IPS-15b (cell line): Measurements from ENCODE around the gene NSUN6.

ENCODE experiments used
- H3K27me3 ChIP-seq: one replicate; pipeline ENCODE4 v1.6.1; 2013; ENCODE audit warnings: low read length; ENCODE audit not compliant: control insufficient read depth, insufficient read depth
- H3K36me3 ChIP-seq: one replicate; pipeline ENCODE4 v1.6.1; 2013; ENCODE audit warnings: low read length; ENCODE audit not compliant: control insufficient read depth, insufficient read depth
- H3K4me1 ChIP-seq: one replicate; pipeline ENCODE4 v1.6.1; 2013; ENCODE audit warnings: mild to moderate bottlenecking, low read length; ENCODE audit not compliant: control insufficient read depth, insufficient read depth
- H3K4me3 ChIP-seq: one replicate; pipeline ENCODE4 v1.5.1; 2013; ENCODE audit warnings: low read depth, low read length
- H3K9ac ChIP-seq: one replicate; pipeline ENCODE4 v1.6.1; 2013; ENCODE audit warnings: low read depth, mild to moderate bottlenecking, low read length
- H3K9me3 ChIP-seq: one replicate; pipeline ENCODE4 v1.6.1; 2013; ENCODE audit warnings: mild to moderate bottlenecking, low read length; ENCODE audit not compliant: control insufficient read depth, insufficient read depth

The NSUN6 gene

GRCh38 chr10:18651324-18652007 is at the start of gene NSUN6:
NSUN6 (minus strand) TSS chr10:18651587; CDS start chr10:18651203, 384 bp downstream.
- H3K9ac ChIP-seq: peak within 1 kb of the TSS; percentile 82
- H3K4me3 ChIP-seq: peak within 1 kb of the TSS; percentile 89
- H3K4me1 ChIP-seq: no peaks in the 10 kb centered on the region
- no peaks in the 10 kb centered on the region for H3K27me3 ChIP-seq
- H3K36me3 ChIP-seq: no peaks in the 10 kb centered on the region
- no peaks in the 10 kb centered on the region for H3K9me3 ChIP-seq

GRCh38 chr10:18699849-18700840 is 48.8 kb upstream of the NSUN6 start:
- H3K9ac ChIP-seq: no peak overlapping the region
- no peaks in the 10 kb centered on the region for H3K4me1 ChIP-seq
- no peaks in the 10 kb centered on the region for H3K27me3 ChIP-seq
- no peaks in the 10 kb centered on the region for H3K36me3 ChIP-seq
- no peaks in the 10 kb centered on the region for H3K9me3 ChIP-seq
- no peak overlapping the region for H3K4me3 ChIP-seq

- Histone ChIP-seq H3K27me3 (no peaks in the 10 kb centered on the region), H3K9ac (no peak overlapping the region), H3K4me3 (no peak overlapping the region), H3K4me1 (no peaks in the 10 kb centered on the region), H3K36me3 (no peaks in the 10 kb centered on the region), H3K9me3 (no peaks in the 10 kb centered on the region)
Observed at GRCh38 chr10:18690541-18690940, 39.2 kb upstream of the NSUN6 start.

GRCh38 chr10:18689498-18689897 is 38.1 kb upstream of the NSUN6 start:
- Histone ChIP-seq H3K4me3 (no peak overlapping the region), H3K4me1 (no peaks in the 10 kb centered on the region), H3K9ac (no peak overlapping the region), H3K36me3 (no peaks in the 10 kb centered on the region), H3K9me3 (no peaks in the 10 kb centered on the region), H3K27me3 (no peaks in the 10 kb centered on the region)

GRCh38 chr10:18687706-18688105 is 36.3 kb upstream of the NSUN6 start:
- Histone ChIP-seq H3K9ac (no peak overlapping the region), H3K27me3 (no peaks in the 10 kb centered on the region), H3K4me1 (no peaks in the 10 kb centered on the region), H3K4me3 (no peak overlapping the region), H3K9me3 (no peaks in the 10 kb centered on the region), H3K36me3 (no peaks in the 10 kb centered on the region)

GRCh38 chr10:18687195-18687594 is 35.8 kb upstream of the NSUN6 start:
- H3K27me3 ChIP-seq: no peaks in the 10 kb centered on the region
- H3K4me3 ChIP-seq: no peak overlapping the region
- no peaks in the 10 kb centered on the region for H3K9me3 ChIP-seq
- no peak overlapping the region for H3K9ac ChIP-seq
- no peaks in the 10 kb centered on the region for H3K36me3 ChIP-seq
- no peaks in the 10 kb centered on the region for H3K4me1 ChIP-seq

GRCh38 chr10:18685555-18685954 is 34.2 kb upstream of the NSUN6 start:
- no peaks in the 10 kb centered on the region for H3K4me1 ChIP-seq
- no peaks in the 10 kb centered on the region for H3K9me3 ChIP-seq
- no peak overlapping the region for H3K9ac ChIP-seq
- no peak overlapping the region for H3K4me3 ChIP-seq
- no peaks in the 10 kb centered on the region for H3K27me3 ChIP-seq
- H3K36me3 ChIP-seq: no peaks in the 10 kb centered on the region

- Histone ChIP-seq H3K9me3 (no peaks in the 10 kb centered on the region), H3K4me3 (no peak overlapping the region), H3K36me3 (no peaks in the 10 kb centered on the region)
Observed at GRCh38 chr10:18684953-18685352, 33.6 kb upstream of the NSUN6 start.

GRCh38 chr10:18684416-18684815 is 33.0 kb upstream of the NSUN6 start:
- no peaks in the 10 kb centered on the region for H3K4me1 ChIP-seq
- H3K9ac ChIP-seq: no peak overlapping the region
- H3K36me3 ChIP-seq: no peaks in the 10 kb centered on the region
- no peak overlapping the region for H3K4me3 ChIP-seq
- H3K27me3 ChIP-seq: no peaks in the 10 kb centered on the region
- no peaks in the 10 kb centered on the region for H3K9me3 ChIP-seq

More at GRCh38 chr10:18684953-18685352, 33.6 kb upstream of the NSUN6 start:
- H3K27me3 ChIP-seq: no peaks in the 10 kb centered on the region
- H3K4me1 ChIP-seq: no peaks in the 10 kb centered on the region
- no peak overlapping the region for H3K9ac ChIP-seq

GRCh38 chr10:18683427-18683826 is 32.0 kb upstream of the NSUN6 start:
- no peak overlapping the region for H3K4me3 ChIP-seq
- no peaks in the 10 kb centered on the region for H3K27me3 ChIP-seq
- no peaks in the 10 kb centered on the region for H3K9me3 ChIP-seq
- no peak overlapping the region for H3K9ac ChIP-seq
- H3K36me3 ChIP-seq: no peaks in the 10 kb centered on the region
- no peaks in the 10 kb centered on the region for H3K4me1 ChIP-seq

- Histone ChIP-seq H3K27me3 (no peaks in the 10 kb centered on the region), H3K9me3 (no peaks in the 10 kb centered on the region), H3K4me1 (no peaks in the 10 kb centered on the region), H3K36me3 (no peaks in the 10 kb centered on the region), H3K4me3 (no peak overlapping the region), H3K9ac (no peak overlapping the region)
Observed at GRCh38 chr10:18681971-18682411, 30.6 kb upstream of the NSUN6 start.

- Histone ChIP-seq H3K4me1 (no peaks in the 10 kb centered on the region), H3K9me3 (no peaks in the 10 kb centered on the region), H3K9ac (no peak overlapping the region), H3K4me3 (no peak overlapping the region), H3K27me3 (no peaks in the 10 kb centered on the region), H3K36me3 (no peaks in the 10 kb centered on the region)
Observed at GRCh38 chr10:18681366-18681765, 30.0 kb upstream of the NSUN6 start.
